Panc1 (cell line): ENCODE results near the gene COL5A1. TPM values are rescaled to one million over a fixed set of nuclear protein-coding genes. Genes with fewer than 3 reads are reported as not detected.

ENCODE experiments used
- ATAC-seq: fragments of 200-7000 bp; cut with Tn5 transposase; 2 replicates; pipeline ENCODE4 v1.9.1; 2020; ENCODE audit warnings: mild to moderate bottlenecking, moderate library complexity
- BruUV-seq: library from RNA; stranded (reverse); fragments of 400-500 nt; replicated peaks from 2 replicates; lab custom pipeline; 2021; lab: Mats Ljungman, UMichigan
- CTCF ChIA-PET: fragments of 300-600 bp; sonication (Branson Sonifier 250); formaldehyde crosslinking; loops from one replicate; lab custom pipeline; 2022; ENCODE audit warnings: antibody characterized with exemption; lab: Charles Lee
- POLR2A ChIA-PET: fragments of 300-600 bp; sonication (Branson Sonifier 250); formaldehyde crosslinking; loops from one replicate; lab custom pipeline; 2022; ENCODE audit warnings: antibody characterized with exemption; lab: Charles Lee
- DNase-seq: peaks from one replicate; pipeline ENCODE4 v3.0.0-alpha.2; 2010; ENCODE audit warnings: low read depth, low spot score
- H3K27ac ChIP-seq: 2 replicates; pipeline ENCODE4 v1.5.1; 2011; ENCODE audit warnings: mild to moderate bottlenecking, low read length, inconsistent platforms
- H3K27me3 ChIP-seq: fragments of 200-500 bp; sonication (Bioruptor generic); 2 replicates; pipeline ENCODE4 v1.6.0; 2014; ENCODE audit warnings: low read length, inconsistent platforms; ENCODE audit not compliant: control insufficient read depth, insufficient read depth
- H3K36me3 ChIP-seq: fragments of 200-500 bp; sonication (Bioruptor generic); 2 replicates; pipeline ENCODE4 v1.5.1; 2014; ENCODE audit warnings: inconsistent platforms, mild to moderate bottlenecking, low read length, moderate library complexity; ENCODE audit not compliant: control insufficient read depth, insufficient read depth
- H3K4me1 ChIP-seq: 2 replicates; pipeline ENCODE4 v1.5.1; 2011; ENCODE audit warnings: inconsistent platforms, mild to moderate bottlenecking, low read length, moderate library complexity; ENCODE audit not compliant: control insufficient read depth, insufficient read depth
- H3K4me3 ChIP-seq, 2 experiments: 2 replicates each; pipeline ENCODE4 v1.5.1; 2011 to 2012; ENCODE audit warnings: low read depth in 2 of 2, low read length in 2 of 2, mild to moderate bottlenecking in 2 of 2, inconsistent platforms in 1 of 2, moderate library complexity in 1 of 2
- H3K9me3 ChIP-seq: fragments of 200-500 bp; sonication (Bioruptor generic); 2 replicates; pipeline ENCODE4 v1.5.1; 2014; ENCODE audit warnings: low read depth, mild to moderate bottlenecking, inconsistent platforms, low read length, moderate library complexity; ENCODE audit not compliant: control insufficient read depth, insufficient read depth
- POLR2AphosphoS5 ChIP-seq: IDR thresholded peaks from 2 replicates; pipeline ENCODE4 v1.6.1; 2012; ENCODE audit warnings: mild to moderate bottlenecking, low read depth, low read length, moderate library complexity
- SIN3A ChIP-seq: IDR thresholded peaks from 2 replicates; pipeline ENCODE4 v1.6.1; 2012; ENCODE audit warnings: low read depth, mild to moderate bottlenecking, low read length, moderate library complexity, borderline replicate concordance; ENCODE audit not compliant: insufficient read depth
- TCF7L2 ChIP-seq: IDR thresholded peaks from 2 replicates; pipeline ENCODE4 v1.6.1; 2011; ENCODE audit warnings: mild to moderate bottlenecking, low read depth, low read length, inconsistent platforms
- in situ Hi-C: cut with HindIII; loops from 2 replicates; pipeline ENCODE4 v1.10.0; 2016; ENCODE audit warnings: low sequenced_read_pairs, low pct_unique_long_range_greater_than_20kb
- intact Hi-C: fragments of 100-400 bp; cut with micrococcal nuclease; formaldehyde crosslinking; loops from one replicate; pipeline ENCODE4 v1.10.0; 2022; ENCODE audit not compliant: unreplicated experiment
- total RNA-seq: library from RNA; stranded (reverse); gene quantifications from one replicate; pipeline ENCODE4 v1.2.1, GENCODE V29; 2021; ENCODE audit not compliant: unreplicated experiment
- TF ChIP-seq, protein P1 (sequence below): fragments of 450-650 bp; IDR thresholded peaks from 2 replicates; pipeline ENCODE4 v1.5.1; 2017; ENCODE audit warnings: mild to moderate bottlenecking
- TF ChIP-seq, protein P2 (sequence below), 2 experiments: IDR thresholded peaks; 2 replicates each; pipeline ENCODE4 v1.6.1; 2011 to 2012; ENCODE audit warnings: low read depth in 2 of 2, control low read depth in 1 of 2, low read length in 1 of 2, mild to moderate bottlenecking in 1 of 2, moderate library complexity in 1 of 2; ENCODE audit not compliant: insufficient read depth in 1 of 2

The COL5A1 gene
- total RNA-seq, 1 experiment from 2014 or later, result 5.7 TPM

DNA sequence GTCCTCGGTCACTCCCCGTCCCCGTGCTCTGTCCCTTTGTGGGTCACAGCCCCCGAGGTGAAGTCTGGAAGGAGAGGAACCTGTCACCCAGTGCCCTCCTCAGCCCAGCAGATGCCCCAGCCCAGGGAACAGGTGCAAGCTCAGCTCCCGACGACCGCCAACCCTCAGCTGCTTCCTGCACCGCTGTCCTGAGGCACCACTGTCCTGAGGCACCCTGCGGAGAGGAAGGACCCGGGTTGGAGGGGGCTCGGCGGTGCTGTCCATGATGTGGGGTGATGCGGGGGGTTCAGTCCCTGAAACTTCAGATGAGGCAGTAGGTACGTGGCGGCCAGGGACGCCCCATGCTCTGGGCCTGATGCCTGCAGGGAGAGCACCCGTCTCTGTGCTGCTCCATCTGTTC lies 81.4 kb downstream of the COL5A1 start:
- H3K36me3 ChIP-seq, result no peaks in the 10 kb centered on the region
- in situ Hi-C loops, result no loop called here
- intact Hi-C loops, result no loop called here
- TF ChIP-seq, protein P1, sequence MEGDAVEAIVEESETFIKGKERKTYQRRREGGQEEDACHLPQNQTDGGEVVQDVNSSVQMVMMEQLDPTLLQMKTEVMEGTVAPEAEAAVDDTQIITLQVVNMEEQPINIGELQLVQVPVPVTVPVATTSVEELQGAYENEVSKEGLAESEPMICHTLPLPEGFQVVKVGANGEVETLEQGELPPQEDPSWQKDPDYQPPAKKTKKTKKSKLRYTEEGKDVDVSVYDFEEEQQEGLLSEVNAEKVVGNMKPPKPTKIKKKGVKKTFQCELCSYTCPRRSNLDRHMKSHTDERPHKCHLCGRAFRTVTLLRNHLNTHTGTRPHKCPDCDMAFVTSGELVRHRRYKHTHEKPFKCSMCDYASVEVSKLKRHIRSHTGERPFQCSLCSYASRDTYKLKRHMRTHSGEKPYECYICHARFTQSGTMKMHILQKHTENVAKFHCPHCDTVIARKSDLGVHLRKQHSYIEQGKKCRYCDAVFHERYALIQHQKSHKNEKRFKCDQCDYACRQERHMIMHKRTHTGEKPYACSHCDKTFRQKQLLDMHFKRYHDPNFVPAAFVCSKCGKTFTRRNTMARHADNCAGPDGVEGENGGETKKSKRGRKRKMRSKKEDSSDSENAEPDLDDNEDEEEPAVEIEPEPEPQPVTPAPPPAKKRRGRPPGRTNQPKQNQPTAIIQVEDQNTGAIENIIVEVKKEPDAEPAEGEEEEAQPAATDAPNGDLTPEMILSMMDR, result no peak
- TF ChIP-seq, protein P2, sequence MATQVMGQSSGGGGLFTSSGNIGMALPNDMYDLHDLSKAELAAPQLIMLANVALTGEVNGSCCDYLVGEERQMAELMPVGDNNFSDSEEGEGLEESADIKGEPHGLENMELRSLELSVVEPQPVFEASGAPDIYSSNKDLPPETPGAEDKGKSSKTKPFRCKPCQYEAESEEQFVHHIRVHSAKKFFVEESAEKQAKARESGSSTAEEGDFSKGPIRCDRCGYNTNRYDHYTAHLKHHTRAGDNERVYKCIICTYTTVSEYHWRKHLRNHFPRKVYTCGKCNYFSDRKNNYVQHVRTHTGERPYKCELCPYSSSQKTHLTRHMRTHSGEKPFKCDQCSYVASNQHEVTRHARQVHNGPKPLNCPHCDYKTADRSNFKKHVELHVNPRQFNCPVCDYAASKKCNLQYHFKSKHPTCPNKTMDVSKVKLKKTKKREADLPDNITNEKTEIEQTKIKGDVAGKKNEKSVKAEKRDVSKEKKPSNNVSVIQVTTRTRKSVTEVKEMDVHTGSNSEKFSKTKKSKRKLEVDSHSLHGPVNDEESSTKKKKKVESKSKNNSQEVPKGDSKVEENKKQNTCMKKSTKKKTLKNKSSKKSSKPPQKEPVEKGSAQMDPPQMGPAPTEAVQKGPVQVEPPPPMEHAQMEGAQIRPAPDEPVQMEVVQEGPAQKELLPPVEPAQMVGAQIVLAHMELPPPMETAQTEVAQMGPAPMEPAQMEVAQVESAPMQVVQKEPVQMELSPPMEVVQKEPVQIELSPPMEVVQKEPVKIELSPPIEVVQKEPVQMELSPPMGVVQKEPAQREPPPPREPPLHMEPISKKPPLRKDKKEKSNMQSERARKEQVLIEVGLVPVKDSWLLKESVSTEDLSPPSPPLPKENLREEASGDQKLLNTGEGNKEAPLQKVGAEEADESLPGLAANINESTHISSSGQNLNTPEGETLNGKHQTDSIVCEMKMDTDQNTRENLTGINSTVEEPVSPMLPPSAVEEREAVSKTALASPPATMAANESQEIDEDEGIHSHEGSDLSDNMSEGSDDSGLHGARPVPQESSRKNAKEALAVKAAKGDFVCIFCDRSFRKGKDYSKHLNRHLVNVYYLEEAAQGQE (IDR thresholded peaks at IDR 0.05; ENCODE audit: insufficient read depth in 1 of 2, low read depth in 2 of 2, low read length in 1 of 2), result no peak
- no peak for TF ChIP-seq TCF7L2
- no peak for TF ChIP-seq POLR2AphosphoS5
- no TSS peak for BruUV-seq
- no peaks in the 10 kb centered on the region for H3K9me3 ChIP-seq
- H3K4me3 ChIP-seq, result no peak overlapping the region
- peaks cover 2% of the 10 kb centered on the region; the same call in 1 of the 2 replicates for H3K27me3 ChIP-seq
- ATAC-seq, result no peak
- no peak overlapping the region for H3K27ac ChIP-seq
- POLR2A ChIA-PET, result no interaction called here
- DNase-seq, result no peak
- CTCF ChIA-PET, result no interaction called here
- no peaks in the 10 kb centered on the region for H3K4me1 ChIP-seq

DNA sequence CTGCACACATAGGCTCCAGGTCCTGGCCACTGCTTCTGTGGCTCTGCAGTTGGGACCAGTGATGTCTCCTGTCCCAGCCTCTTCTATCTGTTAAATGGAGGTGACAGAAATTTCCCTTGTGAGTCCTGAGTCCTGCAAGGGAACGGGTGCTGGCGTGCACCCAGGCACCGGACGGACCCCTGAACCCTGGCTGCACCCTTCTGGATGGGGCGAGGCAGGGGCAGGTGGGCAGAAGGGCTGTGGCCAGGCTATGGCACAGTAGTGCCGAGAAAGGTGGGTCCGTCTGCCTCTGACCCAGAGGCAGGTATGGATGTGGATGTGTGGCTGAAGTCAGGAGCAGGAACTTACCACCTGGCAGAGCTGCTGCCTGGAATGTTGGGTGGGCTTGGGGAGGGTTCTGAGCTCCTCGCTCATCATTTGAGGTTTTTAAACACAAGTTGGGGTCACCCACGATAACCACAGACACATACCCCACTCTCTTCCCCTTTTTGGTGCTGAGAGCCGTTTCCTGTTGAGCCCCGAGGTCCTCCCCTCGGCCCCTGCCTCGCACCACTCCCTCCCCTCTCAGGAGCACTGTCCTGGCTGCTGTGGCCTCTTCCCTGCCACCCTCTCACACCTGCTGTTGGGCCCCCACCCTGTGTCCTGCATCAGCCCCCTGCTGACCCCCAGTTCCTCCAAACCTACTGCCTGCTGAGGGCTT lies 82.0 kb downstream of the COL5A1 start:
- CTCF ChIA-PET, result no interaction called here
- POLR2A ChIA-PET, result no interaction called here
- H3K27ac ChIP-seq, result no peak overlapping the region
- no peaks in the 10 kb centered on the region for H3K4me1 ChIP-seq
- BruUV-seq, result no TSS peak
- in situ Hi-C loops, result no loop called here
- no peaks in the 10 kb centered on the region for H3K36me3 ChIP-seq
- H3K27me3 ChIP-seq, result peaks cover 2% of the 10 kb centered on the region; the same call in 1 of the 2 replicates
- DNase-seq, result no peak
- intact Hi-C loops, result no loop called here
- H3K9me3 ChIP-seq, result no peaks in the 10 kb centered on the region
- peak; percentile 14; the same call in 1 of the 2 replicates for ATAC-seq
- no peak overlapping the region for H3K4me3 ChIP-seq
- TF ChIP-seq, protein P1, result no peak
- TF ChIP-seq SIN3A, result no peak
- no peak for TF ChIP-seq POLR2AphosphoS5
- TF ChIP-seq TCF7L2, result no peak
- TF ChIP-seq, protein P2 (IDR thresholded peaks at IDR 0.05; ENCODE audit: insufficient read depth in 1 of 2, low read depth in 2 of 2, low read length in 1 of 2), result no peak
